CD14-positive monocyte (primary cell): ENCODE results near the gene CBX4. TPM values are rescaled to one million over a fixed set of nuclear protein-coding genes. Genes with fewer than 3 reads are reported as not detected.
A peak's percentile ranks its signal among the peaks of the same experiment; 100 is the strongest.

Source experiments
- DNase-seq, 3 donors: peaks; one replicate each; pipeline ENCODE4 v3.0.0-alpha.2; 2011 to 2022
- H2AFZ ChIP-seq: 2 replicates; pipeline ENCODE4 v1.6.0; 2012; ENCODE audit warnings: mild to moderate bottlenecking, low read depth, low read length, inconsistent platforms; ENCODE audit not compliant: insufficient read depth, poor library complexity, severe bottlenecking
- H3K27ac ChIP-seq, 2 donors: 1 replicate in 1 of 2; 2 replicates in 1 of 2; pipeline ENCODE4 v1.5.1; 2012 to 2013; ENCODE audit warnings: low read length in 2 of 2, control low read depth in 1 of 2, inconsistent platforms in 1 of 2, low read depth in 1 of 2, mild to moderate bottlenecking in 1 of 2
- H3K27me3 ChIP-seq, 2 donors: one replicate each; pipeline versions ENCODE4 v1.6.0 to v1.6.1; 2011 to 2013; ENCODE audit warnings: low read length in 2 of 2; ENCODE audit not compliant: control insufficient read depth in 2 of 2, insufficient read depth in 2 of 2
- H3K36me3 ChIP-seq, 2 donors: replicated peaks in 1 of 2; 1 replicate in 1 of 2; 2 replicates in 1 of 2; pipeline versions ENCODE4 v1.5.1 to v1.6.1; 2012 to 2013; ENCODE audit warnings: low read length in 2 of 2, control low read depth in 1 of 2, inconsistent platforms in 1 of 2, mild to moderate bottlenecking in 1 of 2; ENCODE audit not compliant: insufficient read depth in 2 of 2, control insufficient read depth in 1 of 2
- H3K4me1 ChIP-seq, 2 donors: 1 replicate in 1 of 2; 2 replicates in 1 of 2; pipeline versions ENCODE4 v1.5.1 to v1.6.1; 2012 to 2013; ENCODE audit warnings: low read length in 2 of 2, control low read depth in 1 of 2, inconsistent platforms in 1 of 2, mild to moderate bottlenecking in 1 of 2, moderate library complexity in 1 of 2; ENCODE audit not compliant: insufficient read depth in 2 of 2, control insufficient read depth in 1 of 2
- H3K4me2 ChIP-seq: replicated peaks from 2 replicates; pipeline ENCODE3; 2012; ENCODE audit warnings: low read length, moderate library complexity, mild to moderate bottlenecking; ENCODE audit not compliant: poor library complexity, severe bottlenecking; ENCODE audit errors: extremely low read depth
- H3K4me3 ChIP-seq, 3 experiments: fragments of 200-600 bp in 1 of 3; sonication (generic) in 1 of 3; replicated peaks in 1 of 3; 1 replicate in 2 of 3; 2 replicates in 1 of 3; pipeline ENCODE4 v1.5.1; 2011 to 2013; ENCODE audit warnings: low read length in 3 of 3, mild to moderate bottlenecking in 3 of 3, control low read depth in 2 of 3, low read depth in 2 of 3, inconsistent platforms in 1 of 3, moderate library complexity in 1 of 3
- H3K79me2 ChIP-seq: 2 replicates; pipeline ENCODE4 v1.6.0; 2012; ENCODE audit warnings: mild to moderate bottlenecking, control low read depth, inconsistent platforms, low read length, moderate library complexity; ENCODE audit not compliant: insufficient read depth
- H3K9ac ChIP-seq: 2 replicates; pipeline ENCODE4 v1.6.0; 2017; ENCODE audit warnings: low read length, mild to moderate bottlenecking; ENCODE audit not compliant: insufficient read depth, poor library complexity, severe bottlenecking
- H3K9me3 ChIP-seq, 2 donors: replicated peaks in 1 of 2; 1 replicate in 1 of 2; 2 replicates in 1 of 2; pipeline versions ENCODE4 v1.5.1 to v1.6.1; 2012 to 2013; ENCODE audit warnings: low read length in 2 of 2, control low read depth in 1 of 2; ENCODE audit not compliant: control insufficient read depth in 1 of 2, insufficient read depth in 1 of 2
- H4K20me1 ChIP-seq: 2 replicates; pipeline ENCODE4 v1.6.0; 2012; ENCODE audit warnings: mild to moderate bottlenecking, low read length, control low read depth, moderate library complexity; ENCODE audit not compliant: insufficient read depth
- H3K27ac Mint-ChIP-seq, 7 donors: one replicate each; pipeline ENCODE4 v1.8.0; 2020; ENCODE audit warnings: mild to moderate bottlenecking in 7 of 7, mixed read lengths in 7 of 7, moderate library complexity in 6 of 7, inconsistent platforms in 2 of 7
- H3K27me3 Mint-ChIP-seq, 3 donors: one replicate each; pipeline ENCODE4 v1.8.0; 2021 to 2022; ENCODE audit warnings: low read depth in 3 of 3, mild to moderate bottlenecking in 3 of 3, mixed read lengths in 3 of 3, moderate library complexity in 3 of 3, inconsistent platforms in 1 of 3
- H3K36me3 Mint-ChIP-seq, 2 donors: one replicate each; pipeline ENCODE4 v1.8.0; 2020; ENCODE audit warnings: mixed read lengths in 2 of 2, inconsistent platforms in 1 of 2, mild to moderate bottlenecking in 1 of 2
- H3K4me1 Mint-ChIP-seq: one replicate; pipeline ENCODE4 v1.8.0; 2020; ENCODE audit warnings: mild to moderate bottlenecking, mixed read lengths
- H3K4me3 Mint-ChIP-seq, 2 donors: one replicate each; pipeline ENCODE4 v1.8.0; 2020; ENCODE audit warnings: mild to moderate bottlenecking in 2 of 2, mixed read lengths in 2 of 2, moderate library complexity in 1 of 2
- H3K9me3 Mint-ChIP-seq, 7 donors: one replicate each; pipeline ENCODE4 v1.8.0; 2020 to 2022; ENCODE audit warnings: mixed read lengths in 7 of 7, mild to moderate bottlenecking in 6 of 7, moderate library complexity in 6 of 7, inconsistent platforms in 2 of 7
- CTCF ChIP-seq: fragments of 200-600 bp; IDR thresholded peaks from one replicate; pipeline ENCODE4 v1.8.0; 2022; ENCODE audit warnings: antibody characterized with exemption, mild to moderate bottlenecking
- WGBS: methylation state at CpG from one replicate; pipeline ENCODE4 v1.1.5; 2013; ENCODE audit warnings: missing lambda C conversion rate; ENCODE audit not compliant: insufficient coverage; 5-methylcytosine and 5-hydroxymethylcytosine counted together
- intact Hi-C, 2 donors: fragments of 100-400 bp; cut with micrococcal nuclease; formaldehyde crosslinking; loops; one replicate each; pipeline versions ENCODE4 v1.15.0 to v1.15.1; 2023
- polyA plus RNA-seq, 3 donors: library from polyadenylated mRNA; depleted of rRNA in 1 of 3; unstranded in 2 of 3; stranded (reverse) in 1 of 3; fragments of 300-500 nt in 2 of 3; fragments of >200 nt in 1 of 3; fragmentation: Illumina TruSeq in 2 of 3; gene quantifications; 1 replicate in 2 of 3; 2 replicates in 1 of 3; pipeline ENCODE4 v1.2.3, GENCODE V29; 2012 to 2021

The CBX4 gene
- polyA plus RNA-seq, 3 donors: 1.4 to 82.8 (median 3.6) TPM

- H3K27ac Mint-ChIP-seq: no peak overlapping the region
- peaks cover 65 to 84% (median 68%) of the 10 kb centered on the region in 3 donors for H3K27me3 Mint-ChIP-seq
These were observed 49.1 kb downstream of the CBX4 start for GRCh38 chr17:79789943-79790804.

More at GRCh38 chr17:79789943-79790804, 49.1 kb downstream of the CBX4 start:
- no peak overlapping the region for H3K27ac ChIP-seq
- Mint-ChIP-seq H3K4me3 (peak overlapping the region in 1 of 2 donors; percentile 65), H3K36me3 (peaks cover 12 to 14% of the 10 kb centered on the region in 2 donors), H3K9me3 (peaks cover 0 to 24% (median 6%) of the 10 kb centered on the region in 7 donors), H3K4me1 (peaks cover 18% of the 10 kb centered on the region)
- peak in 2 of 3 donors; percentile 49 to 59 for DNase-seq
- peaks cover 11 to 16% of the 10 kb centered on the region in 2 donors for H3K9me3 ChIP-seq
- intact Hi-C loops: loop anchor here (5.0 kb wide), 3 partner anchors 127 to 202 kb away; no protein-coding TSS in a partner anchor
- H3K4me1 ChIP-seq: peaks cover 19 to 25% of the 10 kb centered on the region in 2 donors
- H3K36me3 ChIP-seq: peaks cover 8% of the 10 kb centered on the region in 2 donors
- H4K20me1 ChIP-seq: peaks cover 29% of the 10 kb centered on the region
- peak overlapping the region; percentile 31 for H3K4me2 ChIP-seq
- no peak overlapping the region for H3K4me3 ChIP-seq
- no peak overlapping the region for H3K9ac ChIP-seq
- H3K27me3 ChIP-seq: peaks cover 53 to 79% of the 10 kb centered on the region in 2 donors
- peak; percentile 94 for TF ChIP-seq CTCF
- WGBS: 12% methylated on average over 73 of the region's 74 CpGs
- H2AFZ ChIP-seq: peak overlapping the region; percentile 52
- no peaks in the 10 kb centered on the region for H3K79me2 ChIP-seq
